Skeletal muscle satellite cell (primary cell): ENCODE results near the gene NAPG. TPM values are rescaled to one million over a fixed set of nuclear protein-coding genes. Genes with fewer than 3 reads are reported as not detected.

Experiments used
- H3K27me3 ChIP-seq: 2 replicates; pipeline ENCODE4 v1.7.0; 2013; ENCODE audit warnings: low read length; ENCODE audit not compliant: control insufficient read depth, insufficient read depth
- H3K36me3 ChIP-seq: 2 replicates; pipeline ENCODE4 v1.7.0; 2013; ENCODE audit warnings: mild to moderate bottlenecking, control low read depth, low read length; ENCODE audit not compliant: insufficient read depth
- H3K4me1 ChIP-seq: 2 replicates; pipeline ENCODE4 v1.7.0; 2013; ENCODE audit warnings: low read length; ENCODE audit not compliant: control insufficient read depth, insufficient read depth
- H3K4me2 ChIP-seq: 2 replicates; pipeline ENCODE4 v1.7.0; 2013; ENCODE audit warnings: mild to moderate bottlenecking, low read length
- H3K4me3 ChIP-seq: 2 replicates; pipeline ENCODE4 v1.7.0; 2013; ENCODE audit warnings: low read length
- H3K9ac ChIP-seq: 2 replicates; pipeline ENCODE4 v1.7.0; 2013; ENCODE audit warnings: mild to moderate bottlenecking, low read depth, low read length, moderate library complexity
- H3K9me3 ChIP-seq: replicated peaks from 2 replicates; pipeline ENCODE4 v1.7.0; 2013; ENCODE audit warnings: mild to moderate bottlenecking, control low read depth, low read length
- total RNA-seq: library from RNA; depleted of rRNA; stranded (reverse); fragments of >200 nt; gene quantifications from 2 replicates; pipeline ENCODE4 v1.2.3, GENCODE V29; 2012; rRNA removed

Gene NAPG
- total RNA-seq = 34.3 and 43.1 TPM in 2 replicates

DNA sequence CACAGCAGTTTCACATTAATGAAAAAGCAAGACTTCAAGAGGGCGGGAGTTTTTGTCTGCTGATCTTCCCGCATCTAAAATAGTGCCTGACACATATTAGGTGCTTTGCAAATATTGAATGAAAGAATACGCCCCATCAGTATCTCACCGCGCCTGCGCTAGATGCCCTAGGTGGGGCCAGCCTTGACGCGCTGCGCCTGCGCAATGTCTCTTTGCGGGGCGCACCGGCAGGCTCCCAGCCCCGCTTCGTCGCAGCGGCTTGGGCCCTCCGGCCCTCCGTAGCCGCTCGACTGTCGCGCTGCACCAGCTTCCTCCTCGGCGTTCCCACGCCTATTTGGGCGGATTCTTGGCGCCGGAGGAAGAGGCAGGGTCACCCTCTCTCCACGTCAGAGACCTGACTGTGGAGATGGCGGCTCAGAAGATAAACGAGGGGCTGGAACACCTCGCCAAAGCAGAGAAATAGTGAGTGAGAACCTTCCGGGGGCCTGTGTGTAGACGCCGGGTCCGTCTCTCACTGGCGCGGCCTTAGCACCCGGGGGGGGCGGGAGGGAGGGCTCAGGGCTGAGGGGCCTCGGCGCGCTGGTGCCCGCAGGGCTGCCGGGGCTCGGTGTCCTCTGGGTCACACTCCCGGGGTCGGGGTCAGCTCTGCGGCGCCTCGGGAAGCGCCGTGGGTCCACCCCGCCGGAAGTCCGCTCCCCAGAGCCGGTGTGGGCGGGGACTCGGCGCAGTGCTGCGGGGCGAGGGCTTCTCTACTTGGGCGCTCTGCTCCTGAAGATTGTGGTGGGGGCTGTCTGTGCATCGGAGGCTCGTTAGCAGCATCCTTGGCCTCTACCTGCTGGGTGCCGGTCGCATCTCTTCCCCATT is at the start of gene NAPG:
Gene NAPG (plus strand): TSS at position 331 of the 864 bp plus-strand sequence. CDS start 76 bp downstream, at position 407.
- H3K4me1 ChIP-seq = peaks cover 22% of the 10 kb centered on the region

DNA sequence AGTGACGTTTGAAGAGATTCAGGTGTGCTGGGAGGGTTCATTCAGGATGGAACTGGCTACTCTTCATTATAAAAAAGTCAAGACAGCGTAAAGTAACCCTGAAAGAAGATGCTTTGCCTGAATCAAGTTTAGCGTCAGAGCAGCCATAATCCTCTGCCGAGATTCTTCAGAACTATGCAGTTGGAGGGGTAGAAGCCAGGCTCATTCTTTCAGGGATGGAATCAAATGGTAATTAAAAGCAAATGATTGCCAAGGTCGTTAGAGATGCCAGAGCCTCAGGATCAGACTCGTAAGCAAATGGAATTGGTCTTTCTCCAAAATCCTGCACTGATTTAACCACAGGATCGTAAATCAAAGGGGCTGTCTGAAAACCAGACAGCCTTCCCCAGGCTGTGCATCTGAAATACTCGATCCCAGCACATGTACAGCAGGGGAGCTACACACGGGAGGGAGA is 49.5 kb upstream of the NAPG start:
- Histone ChIP-seq H3K36me3 (no peaks in the 10 kb centered on the region), H3K27me3 (peaks cover 16% of the 10 kb centered on the region), H3K4me3 (no peak overlapping the region), H3K9ac (no peak overlapping the region), H3K4me1 (no peaks in the 10 kb centered on the region), H3K4me2 (no peak overlapping the region), H3K9me3 (no peaks in the 10 kb centered on the region)

More for the DNA sequence above, at the start of gene NAPG:
- Histone ChIP-seq H3K9ac (peak within 1 kb of the TSS; percentile 97), H3K36me3 (no peaks in the 10 kb centered on the region), H3K4me2 (peak within 1 kb of the TSS; percentile 99), H3K27me3 (peaks cover 5% of the 10 kb centered on the region), H3K4me3 (peak within 1 kb of the TSS; percentile 100), H3K9me3 (no peaks in the 10 kb centered on the region)

DNA sequence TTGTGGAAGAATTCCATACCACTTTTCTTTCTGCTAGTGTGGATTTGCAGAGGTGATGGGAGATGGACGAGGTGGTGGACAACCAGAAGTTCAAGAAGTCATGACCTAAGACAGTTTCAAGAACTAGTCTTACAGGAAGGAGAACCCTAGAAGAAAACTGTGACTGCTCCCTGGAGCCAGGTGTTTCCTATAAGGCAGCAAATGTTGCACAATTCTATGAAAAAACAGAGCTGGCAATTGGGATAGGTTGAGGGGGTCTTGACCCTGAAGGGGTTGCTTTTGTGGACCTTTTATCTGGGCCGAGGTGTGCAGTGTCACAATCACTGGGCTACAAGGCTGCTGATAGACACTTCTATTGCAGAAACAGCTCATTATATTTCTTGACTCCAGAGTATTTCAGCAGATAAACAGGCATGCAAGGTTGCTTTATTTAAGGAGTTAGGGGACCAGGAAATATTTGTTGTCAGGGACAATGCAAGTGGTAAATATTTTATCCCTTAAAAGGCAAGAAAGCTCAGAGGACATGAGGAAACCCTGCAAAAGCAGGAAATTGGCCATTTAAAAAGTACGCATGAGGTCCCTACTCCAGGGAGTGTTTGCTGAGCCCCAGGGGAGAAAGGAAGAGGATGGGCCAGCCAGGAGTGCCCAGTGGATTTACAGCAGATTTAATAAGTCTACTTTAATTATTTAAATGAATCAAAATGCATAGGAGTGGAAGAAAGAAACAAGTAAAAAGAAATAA is 48.5 kb upstream of the NAPG start:
- no peak overlapping the region for H3K9ac ChIP-seq
- no peaks in the 10 kb centered on the region for H3K4me1 ChIP-seq
- H3K4me3 ChIP-seq = no peak overlapping the region
- peaks cover 20% of the 10 kb centered on the region for H3K27me3 ChIP-seq
- no peaks in the 10 kb centered on the region for H3K36me3 ChIP-seq
- H3K4me2 ChIP-seq = no peak overlapping the region
- no peaks in the 10 kb centered on the region for H3K9me3 ChIP-seq

DNA sequence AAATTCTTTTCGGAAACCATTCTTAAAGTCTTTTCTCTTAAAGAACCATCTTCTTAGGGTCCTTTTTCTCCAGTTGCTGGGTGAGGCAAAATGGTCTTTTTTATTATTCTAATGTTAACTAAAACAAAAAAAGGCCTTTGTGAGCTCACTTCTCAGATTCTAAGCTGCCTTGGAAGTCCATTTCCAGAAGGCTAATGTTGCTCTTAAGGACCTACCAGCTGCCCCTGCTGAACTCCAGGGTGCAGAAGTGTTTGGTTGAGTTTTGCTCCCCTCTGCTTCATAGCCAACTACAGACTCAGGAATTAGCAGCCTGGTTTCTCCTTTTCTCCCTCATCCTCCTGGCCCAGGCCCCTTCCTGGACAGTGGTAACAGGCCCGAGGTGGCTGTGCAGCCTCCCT is 48.0 kb upstream of the NAPG start:
- no peaks in the 10 kb centered on the region for H3K9me3 ChIP-seq
- H3K4me3 ChIP-seq = no peak overlapping the region
- H3K27me3 ChIP-seq = peaks cover 20% of the 10 kb centered on the region
- no peak overlapping the region for H3K9ac ChIP-seq
- H3K36me3 ChIP-seq = no peaks in the 10 kb centered on the region
- no peaks in the 10 kb centered on the region for H3K4me1 ChIP-seq
- no peak overlapping the region for H3K4me2 ChIP-seq

DNA sequence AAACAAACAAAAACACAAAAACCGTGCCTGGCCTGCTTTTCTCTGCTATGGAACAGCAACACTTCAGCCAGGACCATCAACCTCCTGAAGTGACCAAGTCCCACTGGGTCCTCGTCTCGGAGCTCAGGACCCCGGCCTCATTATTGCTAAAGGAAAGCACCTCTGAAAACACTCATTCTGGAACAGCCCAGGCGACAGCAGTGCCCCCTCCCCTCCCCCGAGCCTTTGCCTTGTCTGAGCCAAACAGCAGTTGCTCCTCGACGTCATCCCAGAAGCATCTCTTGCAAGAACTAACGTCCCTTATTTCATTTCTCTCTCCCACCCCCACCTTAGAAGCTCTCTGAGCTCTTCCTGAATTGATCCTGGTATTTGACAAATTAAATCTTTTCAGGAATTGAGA is 44.0 kb upstream of the NAPG start:
- no peaks in the 10 kb centered on the region for H3K9me3 ChIP-seq
- no peaks in the 10 kb centered on the region for H3K36me3 ChIP-seq
- peaks cover 17% of the 10 kb centered on the region for H3K27me3 ChIP-seq
- H3K9ac ChIP-seq = no peak overlapping the region
- H3K4me1 ChIP-seq = no peaks in the 10 kb centered on the region
- no peak overlapping the region for H3K4me2 ChIP-seq
- H3K4me3 ChIP-seq = no peak overlapping the region

DNA sequence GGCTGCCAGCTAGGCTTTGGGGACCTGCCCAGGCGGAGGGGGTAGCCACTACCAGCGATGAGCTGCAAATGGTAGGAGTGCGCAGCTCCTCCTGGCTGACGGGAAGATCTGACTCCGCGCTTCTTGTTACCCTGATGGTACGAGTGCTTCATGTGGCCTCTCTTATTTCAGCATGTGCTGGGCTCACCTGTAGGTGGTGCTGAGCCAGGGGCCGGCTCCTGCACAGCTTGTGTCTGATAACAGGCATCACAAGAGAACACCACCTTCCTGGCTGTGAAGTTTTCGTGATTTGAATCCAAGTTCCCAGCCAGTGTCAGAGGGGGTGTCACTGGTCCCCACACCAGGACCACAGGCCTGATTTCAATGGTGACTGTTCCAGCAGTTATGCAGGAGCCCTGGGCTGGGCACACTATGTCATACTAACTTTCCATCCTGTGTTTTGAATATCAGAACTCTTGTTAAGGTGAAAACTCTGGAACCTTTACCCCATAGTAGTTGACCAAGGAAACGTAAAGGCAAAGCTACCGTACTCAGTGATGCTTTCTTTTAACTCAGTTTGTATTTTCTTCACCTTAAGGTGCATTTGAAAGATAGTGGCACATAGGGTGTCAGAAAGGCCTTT is 43.4 kb upstream of the NAPG start:
- Histone ChIP-seq H3K36me3 (no peaks in the 10 kb centered on the region), H3K4me3 (no peak overlapping the region), H3K9ac (no peak overlapping the region), H3K4me1 (no peaks in the 10 kb centered on the region), H3K9me3 (no peaks in the 10 kb centered on the region), H3K27me3 (peaks cover 12% of the 10 kb centered on the region), H3K4me2 (no peak overlapping the region)

DNA sequence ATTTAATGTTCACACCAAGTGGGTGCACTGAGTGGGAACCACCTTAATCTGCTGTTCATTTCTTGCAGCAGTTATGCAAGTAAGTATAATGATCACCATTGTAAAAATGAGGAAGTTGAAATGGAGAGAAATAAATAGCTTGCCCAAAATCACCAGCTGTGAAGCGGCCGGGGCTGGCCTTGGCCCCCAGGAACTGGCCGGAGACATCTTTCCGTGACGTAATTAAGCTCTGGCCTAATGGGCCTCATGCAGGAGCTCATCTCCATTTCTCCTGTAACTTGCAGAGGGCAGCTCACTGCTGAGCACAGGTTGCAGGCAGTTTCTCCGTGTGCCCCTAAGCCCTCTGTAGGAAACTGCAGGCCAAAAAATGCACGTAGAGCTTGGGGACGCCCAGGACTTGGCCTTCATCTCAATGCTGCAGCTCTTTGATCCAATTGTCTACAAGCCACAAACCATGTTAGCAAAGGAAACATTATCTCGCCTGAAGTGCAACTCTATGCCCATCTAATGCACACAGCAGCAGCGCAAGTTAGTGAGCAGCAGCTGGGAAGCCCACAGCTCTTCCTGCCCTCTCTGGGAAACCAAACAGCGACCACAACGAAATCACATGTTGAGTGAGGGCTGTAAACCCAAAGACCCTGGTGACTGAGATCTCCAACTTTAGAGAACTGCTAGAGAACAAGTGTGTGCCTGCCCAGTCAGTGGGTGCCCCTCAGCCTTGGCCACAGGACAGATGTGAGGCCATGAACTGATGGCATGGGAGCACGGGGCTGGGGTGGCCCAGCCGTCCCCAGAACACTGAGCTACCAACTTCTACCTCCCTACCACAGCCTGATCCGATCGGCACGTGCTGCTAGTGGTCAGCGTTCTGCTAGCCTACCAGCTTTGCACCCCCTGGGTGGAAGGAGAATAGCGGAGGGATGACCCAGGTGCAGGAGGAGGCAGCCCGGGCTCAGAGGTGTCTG is 42.6 kb upstream of the NAPG start:
- Histone ChIP-seq H3K4me2 (no peak overlapping the region), H3K9me3 (no peaks in the 10 kb centered on the region), H3K4me1 (no peaks in the 10 kb centered on the region), H3K27me3 (peaks cover 12% of the 10 kb centered on the region), H3K9ac (no peak overlapping the region), H3K4me3 (no peak overlapping the region), H3K36me3 (no peaks in the 10 kb centered on the region)

DNA sequence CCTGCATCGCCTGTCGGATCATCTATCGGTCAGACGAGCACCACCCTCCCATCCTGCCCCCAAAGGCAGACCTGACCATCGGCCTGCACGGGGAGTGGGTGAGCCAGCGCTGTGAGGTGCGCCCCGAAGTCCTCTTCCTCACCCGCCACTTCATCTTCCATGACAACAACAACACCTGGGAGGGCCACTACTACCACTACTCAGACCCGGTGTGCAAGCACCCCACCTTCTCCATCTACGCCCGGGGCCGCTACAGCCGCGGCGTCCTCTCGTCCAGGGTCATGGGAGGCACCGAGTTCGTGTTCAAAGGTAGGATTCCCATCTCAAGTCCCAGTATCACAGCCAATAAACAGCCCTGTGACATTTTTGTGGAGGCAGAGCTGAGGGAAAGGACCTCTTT is 40.4 kb upstream of the NAPG start:
- H3K27me3 ChIP-seq = peaks cover 6% of the 10 kb centered on the region
- H3K4me3 ChIP-seq = no peak overlapping the region
- H3K4me2 ChIP-seq = no peak overlapping the region
- no peaks in the 10 kb centered on the region for H3K9me3 ChIP-seq
- H3K4me1 ChIP-seq = no peaks in the 10 kb centered on the region
- no peaks in the 10 kb centered on the region for H3K36me3 ChIP-seq
- no peak overlapping the region for H3K9ac ChIP-seq

DNA sequence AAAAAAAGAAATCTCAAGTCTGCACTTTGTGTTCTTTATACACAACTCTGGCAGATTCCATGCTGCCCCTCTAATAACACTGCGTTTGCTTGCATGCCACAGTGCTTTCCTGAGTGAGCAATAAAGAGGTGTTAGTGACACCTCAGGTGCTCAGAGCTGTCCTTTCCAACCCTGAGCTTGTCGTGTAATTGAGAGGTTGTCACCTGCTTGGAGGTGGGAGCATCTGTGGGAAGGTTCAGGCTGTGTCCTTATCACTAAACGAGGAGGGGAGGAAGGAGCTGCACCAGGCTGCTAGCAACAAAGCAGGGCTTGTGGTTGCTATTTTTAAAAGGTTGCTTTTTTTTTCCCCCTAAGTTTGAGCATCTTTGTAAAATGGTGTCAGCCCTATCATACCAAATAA is 39.5 kb upstream of the NAPG start:
- Histone ChIP-seq H3K27me3 (peaks cover 6% of the 10 kb centered on the region), H3K4me3 (no peak overlapping the region), H3K9me3 (no peaks in the 10 kb centered on the region), H3K36me3 (no peaks in the 10 kb centered on the region), H3K4me2 (no peak overlapping the region), H3K9ac (no peak overlapping the region), H3K4me1 (no peaks in the 10 kb centered on the region)

DNA sequence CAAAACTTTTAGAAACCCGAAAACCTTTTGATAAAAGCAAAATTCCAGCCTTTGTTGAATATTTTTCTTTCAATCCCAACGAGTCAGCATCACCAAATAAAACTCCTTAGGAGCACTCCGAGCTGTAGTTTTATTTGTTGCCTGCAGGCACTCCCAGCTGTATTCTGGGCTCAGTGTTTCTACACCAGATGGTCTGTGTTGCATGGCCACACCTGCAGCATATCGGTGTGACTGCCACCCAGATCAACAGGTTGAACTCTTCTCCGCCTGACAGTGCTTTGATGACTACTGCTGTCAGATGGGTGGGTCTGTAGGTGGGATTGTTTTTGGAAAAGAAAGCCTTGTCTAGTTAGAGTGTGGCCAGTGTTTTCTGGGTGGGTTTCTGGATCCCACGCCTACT is 38.7 kb upstream of the NAPG start:
- H3K4me3 ChIP-seq = no peak overlapping the region
- H3K4me1 ChIP-seq = no peaks in the 10 kb centered on the region
- no peaks in the 10 kb centered on the region for H3K36me3 ChIP-seq
- H3K27me3 ChIP-seq = peaks cover 3% of the 10 kb centered on the region
- H3K9ac ChIP-seq = no peak overlapping the region
- no peak overlapping the region for H3K4me2 ChIP-seq
- H3K9me3 ChIP-seq = no peaks in the 10 kb centered on the region
